Activated CD4-positive, alpha-beta memory T cell treated with anti-CD3 and anti-CD28 coated beads for 36 hours (primary cell): ENCODE data around the gene CCDC71. TPM values are rescaled to one million over a fixed set of nuclear protein-coding genes. Genes with fewer than 3 reads are reported as not detected.

ENCODE experiments used
- CTCF ChIA-PET: fragments of 350-600 bp; sonication (Branson Sonifier 250); formaldehyde crosslinking; loops from one replicate; lab custom pipeline; 2021; ENCODE audit warnings: antibody characterized with exemption, inconsistent platforms; lab: Charles Lee
- POLR2A ChIA-PET: fragments of 350-600 bp; sonication (Branson Sonifier 250); formaldehyde crosslinking; loops from one replicate; lab custom pipeline; 2021; ENCODE audit warnings: antibody characterized with exemption; lab: Charles Lee
- DNase-seq: peaks from one replicate; pipeline ENCODE4 v3.0.0-alpha.2; 2020
- H3K27ac Mint-ChIP-seq: one replicate; pipeline ENCODE4 v1.8.0; 2021; ENCODE audit warnings: mixed read lengths
- H3K27me3 Mint-ChIP-seq: one replicate; pipeline ENCODE4 v1.8.0; 2021; ENCODE audit warnings: mixed read lengths
- H3K36me3 Mint-ChIP-seq: one replicate; pipeline ENCODE4 v1.8.0; 2021; ENCODE audit warnings: mixed read lengths
- H3K4me1 Mint-ChIP-seq: one replicate; pipeline ENCODE4 v1.8.0; 2021; ENCODE audit warnings: low read depth, mixed read lengths
- H3K4me3 Mint-ChIP-seq: one replicate; pipeline ENCODE4 v1.8.0; 2021; ENCODE audit warnings: mild to moderate bottlenecking, mixed read lengths
- H3K9me3 Mint-ChIP-seq: one replicate; pipeline ENCODE4 v1.8.0; 2021; ENCODE audit warnings: mixed read lengths
- intact Hi-C: fragments of 100-400 bp; cut with micrococcal nuclease; formaldehyde crosslinking; loops from one replicate; pipeline ENCODE4 v1.15.1; 2023
- total RNA-seq, 2 experiments: library from RNA; stranded (reverse); gene quantifications; one replicate each; pipeline ENCODE4 v1.2.3, GENCODE V29; 2021

The CCDC71 gene
- total RNA-seq, 2 experiments from 2014 or later, result 18.8 to 19.7 TPM

DNA sequence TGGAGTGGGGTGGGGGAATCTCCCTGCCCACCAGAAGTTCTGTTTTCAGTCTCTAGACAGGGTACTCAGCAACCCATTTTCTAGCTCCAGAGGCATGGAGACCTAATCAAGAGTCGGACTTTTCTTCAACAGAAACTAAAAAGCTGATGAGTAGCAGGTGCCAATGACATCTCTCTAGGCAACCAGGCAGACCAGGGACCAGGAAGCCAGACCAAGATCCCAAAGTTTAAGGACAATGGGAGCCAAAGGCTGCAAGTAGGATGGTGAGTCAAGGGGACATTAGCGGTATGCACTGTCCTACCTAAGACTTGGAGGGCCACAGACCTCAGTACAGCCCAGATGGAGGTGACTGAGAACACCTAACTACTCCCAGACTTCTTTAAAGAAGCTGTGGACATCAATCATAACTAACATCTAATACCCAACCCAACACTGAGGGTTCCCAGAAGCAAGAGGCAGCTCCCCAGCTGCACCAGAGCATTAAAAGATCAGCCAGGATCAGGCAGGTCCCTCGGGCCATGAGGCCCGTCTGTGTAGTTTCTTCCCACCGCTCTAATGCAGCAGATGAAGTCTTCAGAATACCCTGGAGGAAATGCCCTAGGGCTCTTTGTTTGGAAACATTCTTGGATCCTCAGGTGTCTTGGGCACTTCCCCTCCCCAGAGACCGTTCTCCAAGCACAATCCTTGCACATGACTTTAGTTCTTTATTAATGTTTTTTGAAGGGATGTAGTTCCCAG is 979 bp downstream of the CCDC71 start:
- POLR2A ChIA-PET, result no interaction called here
- Mint-ChIP-seq H3K4me3 (peak overlapping the region; percentile 89), H3K27me3 (no peaks in the 10 kb centered on the region), H3K36me3 (peaks cover 17% of the 10 kb centered on the region), H3K27ac (peak overlapping the region; percentile 78), H3K4me1 (peaks cover 28% of the 10 kb centered on the region), H3K9me3 (no peaks in the 10 kb centered on the region)
- CTCF ChIA-PET, result interaction anchor here (0.6 to 1.2 kb wide), 2 partner anchors 143 to 177 kb away, joined by 3 to 4 read pairs; partner anchors contain the start of gene NDUFAF3
- DNase-seq, result no peak
- intact Hi-C loops, result loop anchor here (5.0 kb wide), 1 partner anchor 43 kb away; the partner anchor contains the start of gene USP19

DNA sequence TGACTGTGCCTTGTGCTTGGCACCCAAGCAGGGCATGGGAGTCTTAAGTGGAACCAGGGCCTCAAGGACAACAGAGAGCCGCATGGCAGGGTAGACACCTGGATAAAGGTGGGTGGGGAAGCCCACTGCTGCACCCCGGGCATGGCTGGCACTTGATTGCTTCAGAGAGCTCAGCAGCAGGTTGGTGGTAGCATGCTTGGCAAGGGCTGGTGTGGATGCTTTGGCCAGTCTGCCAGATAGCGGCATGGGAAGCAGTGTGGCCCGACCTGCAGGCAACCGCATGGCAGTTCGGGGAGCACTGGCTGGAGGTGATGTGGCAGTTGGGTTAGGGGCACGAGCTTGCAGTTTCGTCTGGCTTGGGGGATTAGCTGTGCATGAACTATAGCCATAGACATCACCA is 2.5 kb downstream of the CCDC71 start:
- Mint-ChIP-seq H3K4me3 (no peak overlapping the region), H3K27me3 (no peaks in the 10 kb centered on the region), H3K9me3 (no peaks in the 10 kb centered on the region), H3K4me1 (peaks cover 30% of the 10 kb centered on the region), H3K27ac (no peak overlapping the region), H3K36me3 (peaks cover 17% of the 10 kb centered on the region)
- CTCF ChIA-PET, result no interaction called here
- DNase-seq, result no peak
- intact Hi-C loops, result no loop called here
- POLR2A ChIA-PET, result interaction anchor here (1.4 kb wide), 1 partner anchor 43 kb away, joined by 3 read pairs; the partner anchor contains the start of gene USP19

DNA sequence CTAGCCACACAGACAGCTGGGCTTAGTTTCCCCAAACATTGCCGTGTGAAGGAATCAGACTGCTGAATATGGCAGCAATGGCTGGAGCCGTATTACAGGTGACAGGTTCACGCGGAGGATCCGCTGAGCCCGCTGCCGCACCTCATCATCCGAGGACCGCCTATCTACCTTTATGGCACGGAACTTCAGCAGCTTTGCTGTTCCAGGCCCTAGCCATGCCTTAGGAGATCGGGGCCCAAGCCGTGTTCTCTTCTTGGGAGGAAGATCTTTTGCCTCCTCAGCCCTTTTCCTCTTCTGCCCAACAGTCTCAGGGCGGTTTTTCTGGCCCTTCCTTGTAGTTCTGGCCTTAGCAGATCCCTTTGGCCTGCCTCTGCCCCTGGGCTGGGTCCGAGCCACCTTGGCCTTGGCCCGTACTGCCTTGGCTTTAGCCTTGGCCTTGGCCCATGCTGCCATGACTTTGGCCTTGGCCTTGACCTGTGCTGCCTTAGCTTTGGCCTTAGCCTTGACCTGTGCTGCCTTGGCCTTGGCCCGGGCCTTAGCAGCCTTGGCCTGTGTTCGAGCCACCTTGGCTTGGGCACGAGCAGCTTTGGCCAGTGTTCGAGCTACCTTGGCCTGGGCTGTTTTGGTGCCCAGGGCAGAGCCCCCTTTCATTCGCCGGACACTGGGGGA is 3.2 kb downstream of the CCDC71 start:
- no peaks in the 10 kb centered on the region for H3K27me3 Mint-ChIP-seq
- H3K4me1 Mint-ChIP-seq, result peaks cover 30% of the 10 kb centered on the region
- intact Hi-C loops, result no loop called here
- H3K9me3 Mint-ChIP-seq, result no peaks in the 10 kb centered on the region
- H3K4me3 Mint-ChIP-seq, result no peak overlapping the region
- POLR2A ChIA-PET, result interaction anchor here (1.4 to 1.7 kb wide), 3 partner anchors 31 to 114 kb away, joined by 3 to 4 read pairs (median 3); partner anchors contain the start of genes C3orf62 and USP19
- no peak for DNase-seq
- H3K27ac Mint-ChIP-seq, result no peak overlapping the region
- peaks cover 17% of the 10 kb centered on the region for H3K36me3 Mint-ChIP-seq
- CTCF ChIA-PET, result interaction anchor here (2.7 kb wide), 1 partner anchor 8 kb away, joined by 16 read pairs; the partner anchor contains the start of gene KLHDC8B

DNA sequence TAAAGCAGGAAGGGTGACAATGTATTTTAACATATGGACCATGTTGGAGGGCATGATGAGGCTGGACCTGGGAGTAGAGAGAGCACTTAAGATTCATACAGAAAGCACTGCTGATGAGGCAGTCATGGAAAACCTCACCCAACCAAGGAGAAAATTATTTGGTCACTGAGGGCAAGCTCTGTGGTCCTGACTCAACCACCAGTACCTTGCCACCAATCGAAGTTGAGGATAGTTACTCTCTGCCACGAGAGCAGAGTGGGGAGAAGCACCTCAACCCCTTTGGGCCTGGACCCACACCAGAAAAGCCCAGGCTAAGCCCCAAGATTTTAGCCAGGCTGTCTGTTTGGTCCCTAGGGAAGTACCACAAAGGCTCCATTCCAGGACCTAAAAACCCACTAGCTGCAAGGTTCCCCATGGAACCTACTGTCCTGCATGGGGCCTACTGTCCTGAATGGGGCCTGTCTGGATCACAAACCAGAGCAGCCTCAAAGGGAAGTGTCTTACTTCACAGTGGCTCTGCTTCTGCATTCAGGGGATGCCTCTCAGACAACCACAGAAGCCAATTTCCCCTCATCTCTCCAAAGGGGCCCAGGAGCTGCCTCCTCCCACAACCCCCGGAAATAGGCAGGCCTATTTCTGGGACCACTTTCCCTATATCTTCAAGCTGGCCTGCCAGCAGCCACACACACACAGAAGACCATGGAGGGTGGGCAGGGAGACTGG is 4.2 kb downstream of the CCDC71 start:
- Mint-ChIP-seq H3K36me3 (peaks cover 17% of the 10 kb centered on the region), H3K9me3 (no peaks in the 10 kb centered on the region), H3K27me3 (no peaks in the 10 kb centered on the region), H3K27ac (no peak overlapping the region), H3K4me1 (peaks cover 30% of the 10 kb centered on the region), H3K4me3 (no peak overlapping the region)
- intact Hi-C loops, result no loop called here
- CTCF ChIA-PET, result interaction anchor here (2.7 kb wide), 1 partner anchor 8 kb away, joined by 16 read pairs; the partner anchor contains the start of gene KLHDC8B
- POLR2A ChIA-PET, result interaction anchor here (1.6 to 1.7 kb wide), 2 partner anchors 30 to 115 kb away, joined by 3 to 4 read pairs; partner anchors contain the start of gene C3orf62
- peak; percentile 23 for DNase-seq

- Mint-ChIP-seq H3K27me3 (no peaks in the 10 kb centered on the region), H3K4me1 (peaks cover 24% of the 10 kb centered on the region), H3K4me3 (no peak overlapping the region), H3K36me3 (peaks cover 15% of the 10 kb centered on the region), H3K27ac (no peak overlapping the region), H3K9me3 (no peaks in the 10 kb centered on the region)
- DNase-seq, result no peak
- CTCF ChIA-PET, result interaction anchor here (2.7 kb wide), 1 partner anchor 9 kb away, joined by 16 read pairs; the partner anchor contains the start of gene KLHDC8B
- intact Hi-C loops, result no loop called here
- POLR2A ChIA-PET, result interaction anchor here (1.7 kb wide), 1 partner anchor 116 kb away, joined by 4 read pairs; the partner anchor contains the start of gene C3orf62
Observed at GRCh38 chr3:49161197-49161596, 4.9 kb downstream of the CCDC71 start.

GRCh38 chr3:49158792-49159191 is 7.3 kb downstream of the CCDC71 start:
- no peaks in the 10 kb centered on the region for H3K9me3 Mint-ChIP-seq
- no peak overlapping the region for H3K4me3 Mint-ChIP-seq
- H3K27me3 Mint-ChIP-seq, result no peaks in the 10 kb centered on the region
- ChIA-PET POLR2A (no interaction called here), CTCF (interaction anchor here (0.7 to 4.7 kb wide), 6 partner anchors 59 to 381 kb away, joined by 3 to 22 read pairs (median 5); partner anchors contain the start of genes NDUFAF3, P4HTM and QRICH1)
- intact Hi-C loops, result loop anchor here (1.0 to 2.0 kb wide), 2 partner anchors 64 to 170 kb away; partner anchors contain the start of gene QRICH1
- peaks cover 7% of the 10 kb centered on the region for H3K4me1 Mint-ChIP-seq
- peaks cover 7% of the 10 kb centered on the region for H3K36me3 Mint-ChIP-seq
- H3K27ac Mint-ChIP-seq, result no peak overlapping the region
- DNase-seq, result no peak

DNA sequence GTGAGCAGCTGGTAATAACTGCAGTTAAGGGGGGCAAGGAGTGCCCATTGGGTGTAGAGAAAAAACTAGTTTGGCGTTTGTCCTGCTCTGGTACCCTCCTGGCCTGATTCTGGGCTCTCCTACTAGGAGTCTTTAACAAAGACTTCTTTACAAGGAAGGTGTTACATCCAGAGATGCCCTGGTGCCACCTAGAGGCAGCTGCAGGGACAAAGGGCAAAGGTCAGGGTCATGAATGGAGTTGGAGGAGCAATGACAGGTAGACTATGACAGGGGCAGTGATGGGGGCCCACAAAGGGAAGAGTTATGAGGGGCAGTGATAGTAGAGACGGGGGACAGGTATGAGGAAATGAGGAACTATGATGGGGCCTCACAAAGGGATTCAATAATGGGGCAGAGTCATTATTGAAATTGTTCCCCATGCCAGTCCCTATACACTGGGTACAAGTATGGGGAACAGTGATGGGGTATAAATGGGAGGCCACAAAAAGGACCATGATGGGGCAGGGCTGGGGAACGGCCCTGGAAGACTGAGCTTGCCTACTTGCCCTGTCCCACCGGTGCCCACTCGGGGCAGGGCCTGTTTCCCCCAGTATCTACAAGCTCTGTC is 7.9 kb downstream of the CCDC71 start:
- no peaks in the 10 kb centered on the region for H3K27me3 Mint-ChIP-seq
- H3K4me3 Mint-ChIP-seq, result no peak overlapping the region
- DNase-seq, result peak; percentile 78
- H3K27ac Mint-ChIP-seq, result no peak overlapping the region
- ChIA-PET CTCF (interaction anchor here (0.6 to 4.7 kb wide), 10 partner anchors 13 to 381 kb away, joined by 3 to 22 read pairs (median 4); partner anchors contain the start of genes KLHDC8B, NDUFAF3, P4HTM and QRICH1), POLR2A (no interaction called here)
- intact Hi-C loops, result loop anchor here (1.0 to 2.0 kb wide), 2 partner anchors 63 to 170 kb away; partner anchors contain the start of gene QRICH1
- peaks cover 2% of the 10 kb centered on the region for H3K36me3 Mint-ChIP-seq
- H3K4me1 Mint-ChIP-seq, result peaks cover 5% of the 10 kb centered on the region
- H3K9me3 Mint-ChIP-seq, result no peaks in the 10 kb centered on the region

DNA sequence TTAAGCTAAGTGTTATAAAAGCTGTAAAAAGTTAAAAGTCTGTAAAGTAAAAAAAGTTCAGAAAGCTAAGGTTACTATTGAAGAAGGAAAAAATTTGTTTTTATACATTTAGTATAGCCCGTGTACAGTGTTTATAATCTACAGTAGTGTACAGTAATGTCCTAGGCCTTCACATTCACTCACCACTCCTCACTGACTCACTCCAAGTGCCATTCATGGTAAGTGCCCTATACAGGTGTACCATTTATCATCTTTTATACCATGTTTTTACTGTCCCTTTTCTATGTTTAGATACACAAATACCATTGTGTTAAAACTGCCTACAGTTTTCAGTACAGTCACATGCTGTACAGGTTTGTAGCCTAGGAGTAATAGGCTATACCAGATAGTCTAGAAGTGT is 8.8 kb downstream of the CCDC71 start:
- intact Hi-C loops, result no loop called here

DNA sequence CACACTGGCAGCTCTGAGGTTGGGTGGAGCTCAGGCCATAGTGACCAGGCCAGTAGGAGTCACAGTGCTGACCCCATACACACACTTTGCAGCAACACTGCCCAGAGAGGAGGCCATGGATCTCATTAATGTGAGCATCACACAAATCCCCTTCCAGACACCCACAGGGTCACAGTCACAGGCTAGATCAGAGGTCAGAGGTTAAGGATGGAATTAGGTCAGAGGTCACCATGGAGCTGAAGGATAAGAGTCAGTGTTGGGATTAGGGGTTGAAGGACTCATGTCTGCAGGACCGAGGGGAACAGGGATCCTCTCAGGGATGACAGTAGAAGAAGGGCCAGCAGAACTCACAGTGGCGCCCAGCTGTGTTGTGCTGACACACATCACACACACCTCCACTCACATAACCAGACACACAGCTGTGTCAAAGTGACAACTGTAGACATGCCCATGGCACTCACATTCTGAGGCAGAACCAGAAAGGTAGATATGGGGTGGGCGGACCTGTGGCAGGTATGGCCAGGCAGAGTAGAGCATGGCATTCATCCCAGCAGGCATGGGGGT is 12.7 kb downstream of the CCDC71 start:
- ChIA-PET CTCF (interaction anchor here (0.5 to 1.5 kb wide), 3 partner anchors 17 to 119 kb away, joined by 3 to 4 read pairs (median 4); partner anchors contain the start of gene KLHDC8B), POLR2A (no interaction called here)
- intact Hi-C loops, result no loop called here
- Mint-ChIP-seq H3K4me1 (no peaks in the 10 kb centered on the region), H3K36me3 (no peaks in the 10 kb centered on the region), H3K27ac (no peak overlapping the region), H3K27me3 (no peaks in the 10 kb centered on the region), H3K4me3 (no peak overlapping the region), H3K9me3 (no peaks in the 10 kb centered on the region)
- DNase-seq, result no peak

More for the DNA sequence above, 8.8 kb downstream of the CCDC71 start:
- no peaks in the 10 kb centered on the region for H3K9me3 Mint-ChIP-seq
- no peak overlapping the region for H3K4me3 Mint-ChIP-seq
- H3K36me3 Mint-ChIP-seq, result no peaks in the 10 kb centered on the region
- peaks cover 4% of the 10 kb centered on the region for H3K4me1 Mint-ChIP-seq
- no peaks in the 10 kb centered on the region for H3K27me3 Mint-ChIP-seq
- no peak for DNase-seq
- ChIA-PET CTCF (interaction anchor here (0.6 to 4.7 kb wide), 9 partner anchors 14 to 382 kb away, joined by 3 to 22 read pairs (median 5); partner anchors contain the start of genes KLHDC8B, NDUFAF3, P4HTM and QRICH1), POLR2A (no interaction called here)
- no peak overlapping the region for H3K27ac Mint-ChIP-seq

DNA sequence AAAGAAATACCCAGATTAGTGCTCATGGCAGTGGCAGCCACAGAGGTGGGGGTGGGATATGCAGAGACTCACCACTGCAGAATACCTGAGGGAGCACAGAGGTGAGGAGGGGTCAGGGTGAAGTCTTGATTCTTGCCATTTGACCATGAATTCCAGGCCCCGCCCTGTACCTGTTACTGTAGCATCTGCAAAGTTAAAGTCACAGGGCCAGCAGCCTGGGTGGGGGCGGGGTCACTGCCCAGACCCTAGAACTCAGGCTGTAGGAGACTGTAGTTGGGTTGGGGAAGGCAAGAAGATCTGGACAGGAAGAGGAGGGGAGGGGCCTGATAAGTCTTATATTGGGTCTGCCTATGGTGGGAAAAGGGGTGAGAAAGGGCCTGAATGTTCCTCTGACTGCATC is 14.5 kb downstream of the CCDC71 start:
- no peaks in the 10 kb centered on the region for H3K27me3 Mint-ChIP-seq
- DNase-seq, result no peak
- H3K4me3 Mint-ChIP-seq, result no peak overlapping the region
- ChIA-PET CTCF (no interaction called here), POLR2A (no interaction called here)
- no peak overlapping the region for H3K27ac Mint-ChIP-seq
- no peaks in the 10 kb centered on the region for H3K36me3 Mint-ChIP-seq
- intact Hi-C loops, result no loop called here
- no peaks in the 10 kb centered on the region for H3K4me1 Mint-ChIP-seq
- no peaks in the 10 kb centered on the region for H3K9me3 Mint-ChIP-seq

DNA sequence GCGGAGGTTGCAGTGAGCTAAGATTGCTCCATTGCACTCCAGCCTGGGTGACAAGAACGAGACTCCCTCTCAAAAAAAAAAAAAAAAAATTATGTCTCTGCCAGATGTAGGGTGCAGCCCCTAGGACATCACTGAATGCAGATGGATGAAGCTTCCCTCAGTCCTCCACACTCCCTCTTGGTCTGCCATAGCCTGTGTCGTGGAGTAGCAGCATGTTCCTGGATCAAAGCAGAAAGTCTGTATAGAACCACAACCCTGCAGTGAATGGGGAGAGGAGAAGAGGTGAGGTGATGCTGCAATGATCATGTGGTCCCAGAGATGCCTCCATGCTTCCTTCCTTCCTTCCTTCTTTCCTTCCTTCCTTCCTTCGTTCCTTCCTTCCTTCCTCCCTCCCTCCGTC is 18.0 kb downstream of the CCDC71 start:
- Mint-ChIP-seq H3K27me3 (no peaks in the 10 kb centered on the region), H3K27ac (no peak overlapping the region)

More for the DNA sequence above, 18.0 kb downstream of the CCDC71 start:
- CTCF ChIA-PET, result no interaction called here
- intact Hi-C loops, result no loop called here
- no peaks in the 10 kb centered on the region for H3K9me3 Mint-ChIP-seq
- POLR2A ChIA-PET, result no interaction called here
- H3K36me3 Mint-ChIP-seq, result no peaks in the 10 kb centered on the region
- no peak for DNase-seq
- H3K4me3 Mint-ChIP-seq, result no peak overlapping the region
- no peaks in the 10 kb centered on the region for H3K4me1 Mint-ChIP-seq
